ENCODE results near the gene URB1.

Gene URB1

DNA sequence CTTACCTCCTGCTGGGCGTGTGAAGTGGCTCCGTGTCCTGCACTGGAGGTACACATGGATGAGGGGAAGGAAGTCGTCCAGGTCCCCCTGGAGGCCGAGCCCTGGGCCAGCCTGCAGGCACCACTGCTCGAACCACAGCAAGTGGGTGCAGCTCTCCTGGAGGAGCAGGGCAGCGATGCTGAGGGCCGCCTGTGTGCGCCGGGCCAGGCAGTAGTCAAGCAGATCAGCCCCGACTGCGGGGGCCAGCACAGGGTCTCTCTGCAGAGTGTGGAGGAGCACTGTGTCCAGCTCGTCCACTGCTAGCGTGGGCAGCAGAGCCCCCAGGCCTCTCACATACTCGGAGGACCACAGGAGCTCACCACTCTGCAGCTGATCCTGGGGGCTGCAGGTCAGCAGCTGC lies 45.9 kb downstream of the URB1 start:
- H3K4me3 ChIP-seq (ENCODE audit: low read depth, low read length) = no peak overlapping the region

DNA sequence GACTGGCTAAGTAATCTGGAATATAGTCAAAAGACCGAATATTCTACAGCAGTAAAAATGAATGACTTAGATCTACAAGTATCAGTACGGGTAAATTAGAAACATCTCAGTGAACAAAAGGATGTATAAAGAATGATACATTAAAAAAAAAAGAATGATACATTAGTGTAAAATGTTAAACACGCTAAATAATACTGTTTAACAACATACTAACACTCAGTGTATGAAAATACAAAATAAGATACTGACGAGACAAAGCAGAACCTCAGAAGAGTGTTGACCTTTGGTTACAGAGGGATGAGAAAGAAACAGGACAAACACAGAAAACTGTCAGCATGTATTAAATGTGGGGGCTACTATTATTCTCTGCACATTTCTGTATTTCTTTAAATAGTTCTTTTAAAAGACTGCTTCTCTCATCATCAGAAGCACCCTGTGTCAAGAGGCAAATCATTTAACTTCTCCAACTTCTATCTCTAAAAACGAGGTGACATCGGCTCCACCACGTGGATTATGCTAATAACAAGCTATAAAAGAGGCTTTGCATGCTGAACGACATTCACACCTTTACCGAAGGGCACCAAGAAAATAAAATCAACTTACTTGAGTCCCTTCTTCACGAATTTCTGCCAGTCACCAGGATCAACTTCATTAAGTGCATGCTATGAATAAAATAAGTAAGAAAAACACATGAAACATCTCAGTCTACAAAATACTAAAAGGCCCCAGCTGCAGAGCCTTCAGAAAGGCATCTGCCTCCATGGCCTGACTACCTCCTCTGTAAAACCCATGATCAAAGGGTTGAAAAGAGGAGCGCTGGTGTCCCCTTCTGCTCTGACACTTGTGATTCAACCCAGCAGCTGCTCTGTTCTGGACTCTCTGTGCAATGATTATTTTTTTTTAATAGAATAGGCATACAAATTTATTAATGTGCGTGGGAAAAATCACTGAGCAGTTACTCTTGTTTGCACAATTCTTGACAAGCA lies 51.7 kb downstream of the URB1 start:
- no peak overlapping the region for H3K4me3 ChIP-seq (ENCODE audit: low read depth, low read length)

DNA sequence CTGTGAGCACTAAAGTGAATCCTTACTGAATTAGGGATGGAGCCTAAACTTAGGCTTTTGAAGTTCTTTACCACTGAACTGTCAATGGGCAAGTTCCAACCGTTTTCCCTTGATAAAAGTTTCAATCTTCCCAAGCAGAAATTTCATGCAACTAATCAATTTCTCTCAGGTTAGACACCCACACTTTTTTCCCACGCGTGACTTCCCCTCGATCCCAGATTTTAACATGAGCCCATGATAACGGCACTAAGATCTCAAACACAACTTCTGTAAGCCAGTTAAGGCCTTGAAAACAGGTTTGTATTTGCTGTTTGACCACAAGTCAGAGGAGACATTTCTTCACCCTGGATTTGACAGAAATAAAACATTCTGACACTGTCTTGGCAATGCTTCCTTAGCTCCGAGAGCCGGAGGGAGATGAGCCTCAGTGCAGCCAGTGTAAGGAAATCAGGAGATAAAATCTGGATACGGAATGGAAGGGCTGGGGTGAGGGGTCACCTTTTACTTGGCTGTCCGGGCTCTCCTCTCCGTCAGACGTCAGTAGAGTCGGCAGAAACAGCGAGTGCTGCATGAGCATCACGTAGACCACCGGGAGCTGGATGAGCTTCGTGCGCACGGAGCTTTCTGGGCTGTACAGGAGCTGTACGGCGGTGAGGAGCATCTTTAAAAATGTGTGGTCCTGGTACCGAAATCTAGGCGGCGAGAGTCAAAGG lies 54.4 kb downstream of the URB1 start:
- no peak overlapping the region for H3K4me3 ChIP-seq (ENCODE audit: low read depth, low read length)

DNA sequence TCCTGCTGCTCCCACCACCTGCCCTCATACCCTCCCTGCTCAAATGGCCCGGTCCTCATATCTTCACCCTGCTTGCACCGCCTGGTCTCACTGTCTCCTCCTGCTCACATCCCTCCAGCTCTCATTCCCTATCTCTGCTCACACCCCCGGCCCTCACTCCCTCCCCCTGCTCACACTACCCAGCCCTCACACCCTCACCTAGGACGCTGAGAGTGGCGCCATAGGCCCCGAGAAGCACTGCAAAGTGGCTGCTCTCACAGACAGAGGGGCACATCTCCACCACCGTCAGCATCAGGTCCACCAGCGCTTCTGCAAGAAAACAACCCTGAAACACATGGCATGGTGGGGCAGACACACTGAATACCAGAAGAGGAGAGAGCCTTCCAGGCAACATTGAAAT lies 55.6 kb downstream of the URB1 start:
- no peak overlapping the region for H3K4me3 ChIP-seq (ENCODE audit: low read depth, low read length)

DNA sequence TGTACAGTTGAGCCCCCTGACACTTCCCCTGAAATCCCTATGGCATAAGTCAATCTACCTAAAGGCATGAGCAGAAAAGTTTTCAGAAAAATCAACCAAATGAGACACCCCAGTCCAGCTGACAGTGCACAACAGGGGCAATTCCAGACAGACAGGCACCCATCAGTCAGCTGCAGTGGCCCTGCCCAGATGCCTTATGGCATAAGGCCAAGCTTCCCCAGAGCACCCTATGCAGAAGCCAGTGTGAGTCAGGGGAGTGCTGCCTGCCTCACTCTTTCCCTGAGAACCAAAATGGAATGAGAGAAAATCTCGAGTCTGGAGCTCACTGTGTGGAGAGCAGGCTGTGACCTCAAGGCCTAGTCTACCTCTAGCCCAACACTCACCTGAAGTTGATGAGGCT lies 56.1 kb downstream of the URB1 start:
- H3K4me3 ChIP-seq (ENCODE audit: low read depth, low read length) = no peak overlapping the region

DNA sequence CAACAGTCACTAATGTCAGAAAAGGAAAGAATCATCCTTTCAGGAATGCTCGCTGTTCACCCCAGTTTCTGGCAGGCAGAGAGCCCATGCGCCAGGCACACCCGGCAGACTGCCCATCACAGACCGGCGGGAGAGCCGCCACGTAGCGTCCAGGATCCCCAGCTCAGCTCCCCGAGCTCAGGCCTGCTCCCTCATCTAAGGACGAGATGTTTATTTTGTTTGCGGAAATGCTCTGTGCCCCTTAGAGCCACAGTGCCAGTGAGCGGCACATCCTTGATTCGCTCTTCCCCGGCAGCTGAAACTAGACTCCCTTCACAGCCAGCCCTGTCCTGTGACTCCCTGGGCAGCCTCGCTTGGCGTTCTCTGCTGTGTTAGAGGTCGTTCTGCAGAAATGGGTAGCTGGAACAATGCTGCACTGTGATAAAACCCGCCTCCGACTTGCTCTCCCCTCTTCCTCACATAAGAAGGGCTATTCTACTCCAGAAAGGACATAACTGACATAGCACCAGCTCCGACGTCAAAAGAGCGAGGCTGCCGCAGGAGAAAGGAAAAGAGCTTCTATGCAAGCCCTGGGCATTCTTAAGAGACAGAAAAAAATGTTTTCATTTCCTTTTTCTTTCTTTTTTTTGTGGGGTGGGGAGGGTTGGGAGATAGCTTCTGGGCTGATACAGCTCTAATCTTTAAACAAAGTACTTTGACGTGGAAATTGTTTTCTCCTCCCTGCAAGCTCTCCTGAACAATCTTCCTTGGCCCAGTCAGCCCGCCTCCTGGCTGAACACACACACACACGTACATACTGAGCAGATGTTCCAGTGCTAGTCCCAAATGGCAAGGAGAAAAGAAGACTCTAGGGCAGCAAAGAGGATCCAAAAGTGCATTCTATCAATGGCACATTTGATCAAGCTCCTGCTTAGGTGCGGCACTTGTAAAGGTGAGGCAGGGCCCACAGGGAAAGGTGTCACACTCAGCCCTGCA lies 56.9 kb downstream of the URB1 start:
- H3K4me3 ChIP-seq (ENCODE audit: low read depth, low read length) = no peak overlapping the region

DNA sequence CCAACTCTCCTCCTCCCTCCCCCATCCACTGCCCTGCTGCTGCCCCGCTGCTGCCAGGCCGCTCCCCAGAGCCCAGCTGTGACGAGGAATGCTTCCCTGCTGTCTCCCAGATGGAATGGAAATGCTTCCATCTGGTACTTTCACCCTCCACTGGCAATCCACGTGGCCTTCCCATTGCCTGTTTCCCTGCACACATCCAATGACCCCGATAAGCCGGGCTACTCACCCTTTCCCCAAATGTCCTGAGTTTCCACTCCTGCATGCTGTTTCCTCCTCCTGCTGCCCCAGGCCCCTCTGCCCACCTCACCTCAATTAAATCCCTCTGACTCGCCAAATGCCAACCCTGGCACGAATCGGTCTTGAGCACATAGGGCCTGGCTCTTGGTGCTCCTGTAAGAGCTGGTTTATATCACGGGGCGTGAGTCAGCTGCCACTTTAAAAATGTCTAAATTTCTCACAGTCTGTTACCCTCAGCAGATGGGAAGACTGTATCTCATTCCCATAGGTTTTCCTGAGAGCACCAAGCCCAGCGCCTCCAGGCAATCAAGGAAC lies 57.8 kb downstream of the URB1 start:
- H3K4me3 ChIP-seq (ENCODE audit: low read depth, low read length) = no peak overlapping the region

DNA sequence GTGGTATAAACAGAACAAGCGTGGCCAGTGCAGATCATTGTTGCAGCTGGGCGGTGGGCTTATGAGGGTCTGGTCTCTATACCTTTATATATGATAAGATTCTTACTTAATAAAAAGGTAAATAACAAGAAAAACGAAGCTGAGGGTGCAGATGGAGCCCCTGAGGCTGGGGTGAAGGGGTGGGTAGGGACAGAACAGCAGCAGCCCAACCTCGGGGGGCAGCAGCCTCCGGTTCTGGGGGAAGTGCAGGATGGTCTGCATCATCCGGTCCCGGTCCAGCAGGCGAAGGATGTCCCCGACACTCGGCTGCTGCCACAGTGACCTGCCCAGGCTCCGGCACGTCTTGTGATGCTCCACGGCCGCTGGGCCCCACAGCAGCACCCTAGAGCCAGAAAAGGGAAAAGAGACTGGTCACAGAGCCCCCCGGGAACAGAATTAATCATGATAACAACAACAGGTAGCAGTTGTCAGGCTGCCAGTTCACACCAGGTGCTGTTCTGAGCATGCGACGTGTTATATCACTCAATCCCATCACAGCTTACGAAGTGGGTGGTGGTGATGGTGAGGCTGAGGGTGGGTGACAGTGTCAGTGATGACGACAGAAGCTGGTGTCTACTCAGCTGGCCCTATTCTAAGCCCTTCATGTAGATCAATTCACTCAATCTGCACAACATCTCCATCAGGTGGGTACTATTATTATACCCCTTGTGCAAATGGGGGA lies 58.7 kb downstream of the URB1 start:
- H3K4me3 ChIP-seq (ENCODE audit: low read depth, low read length) = no peak overlapping the region

DNA sequence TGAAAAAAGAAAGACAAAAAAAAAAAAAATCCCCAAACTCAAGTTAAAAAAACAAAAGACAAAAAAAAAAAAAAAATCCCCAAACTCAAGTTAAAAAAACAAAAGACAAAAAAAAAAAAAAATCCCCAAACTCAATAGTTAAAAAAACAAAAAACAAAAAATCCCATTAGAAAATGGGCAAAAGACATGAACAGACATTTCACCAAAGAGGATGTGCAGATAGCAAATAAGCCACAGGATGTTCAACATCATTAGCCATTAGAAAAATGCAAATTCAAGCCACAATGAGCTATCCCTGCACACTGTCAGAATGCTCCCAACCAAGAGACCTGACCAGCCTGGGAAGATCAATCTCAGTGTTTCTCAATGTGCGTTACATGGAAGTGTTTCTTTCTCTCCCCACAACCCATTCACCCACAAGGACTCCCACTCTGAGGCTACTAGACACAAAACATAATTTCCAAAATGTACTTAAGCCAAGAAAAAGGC lies 60.3 kb downstream of the URB1 start:
- no peak overlapping the region for H3K4me3 ChIP-seq (ENCODE audit: low read depth, low read length)

DNA sequence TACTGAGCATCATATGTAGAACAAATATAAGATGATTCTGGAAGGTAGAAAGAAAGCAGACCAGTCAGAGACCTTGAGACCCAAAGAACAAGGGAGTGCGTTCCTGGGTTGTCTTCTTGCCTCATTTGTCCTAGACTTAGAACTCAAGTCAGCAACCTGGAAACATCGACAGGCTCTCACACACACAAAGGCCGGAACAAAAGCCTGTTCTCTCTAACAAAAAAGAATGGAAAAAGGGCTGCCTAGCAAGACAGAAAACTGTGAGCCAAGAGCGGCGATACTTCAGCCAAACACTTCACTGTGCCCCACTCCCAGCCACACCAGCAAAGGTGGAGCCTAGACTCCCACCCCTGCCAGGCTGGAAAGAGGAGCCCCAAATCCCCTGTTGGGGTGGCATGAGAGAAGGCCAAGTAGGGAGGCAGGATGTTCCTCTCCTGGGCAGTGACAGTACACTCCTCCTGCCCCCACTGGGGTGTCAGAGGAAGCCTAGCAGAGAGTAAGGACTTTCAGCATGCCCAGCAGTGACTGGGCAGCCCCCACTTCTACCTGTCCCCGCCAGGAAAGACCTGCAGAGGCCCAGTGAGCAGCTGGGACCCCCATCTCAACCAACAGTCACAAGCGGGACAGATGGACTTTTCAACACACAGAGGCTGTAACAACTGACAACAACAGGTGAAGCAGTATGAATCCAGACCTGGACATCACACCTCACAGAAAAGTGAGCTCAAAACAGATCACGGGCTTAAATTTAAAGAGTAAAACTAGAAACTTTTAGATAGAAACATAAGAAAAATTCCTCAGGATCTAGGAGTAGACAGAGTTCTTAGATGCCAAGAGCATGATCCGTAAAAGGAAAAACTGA lies 61.1 kb downstream of the URB1 start:
- H3K4me3 ChIP-seq (ENCODE audit: low read depth, low read length) = no peak overlapping the region

DNA sequence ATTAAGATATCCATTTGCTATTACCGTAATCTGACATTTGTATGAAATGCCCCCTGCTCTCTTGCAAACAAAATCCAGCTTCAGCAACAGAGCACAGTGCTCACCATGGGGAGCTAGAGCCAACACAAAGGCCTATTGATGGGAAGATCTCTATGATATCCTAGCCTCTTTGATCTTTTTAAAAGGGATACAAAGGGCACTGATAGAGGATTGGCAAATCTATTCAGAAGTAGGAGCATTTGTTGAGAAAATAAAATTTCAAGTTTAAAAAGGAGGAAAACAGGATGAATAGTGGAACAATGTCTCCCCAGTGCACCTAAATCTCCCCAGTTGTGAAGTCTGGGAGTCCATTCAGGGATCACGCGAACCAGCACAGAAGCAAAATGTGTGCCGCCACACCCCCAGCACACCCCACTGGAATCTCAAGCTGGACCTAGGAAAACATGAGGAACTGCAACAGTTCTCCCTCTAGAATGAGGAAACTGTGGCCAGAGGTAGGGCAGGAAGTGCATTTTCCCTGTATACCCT lies 62.0 kb downstream of the URB1 start:
- H3K4me3 ChIP-seq (ENCODE audit: low read depth, low read length) = no peak overlapping the region

DNA sequence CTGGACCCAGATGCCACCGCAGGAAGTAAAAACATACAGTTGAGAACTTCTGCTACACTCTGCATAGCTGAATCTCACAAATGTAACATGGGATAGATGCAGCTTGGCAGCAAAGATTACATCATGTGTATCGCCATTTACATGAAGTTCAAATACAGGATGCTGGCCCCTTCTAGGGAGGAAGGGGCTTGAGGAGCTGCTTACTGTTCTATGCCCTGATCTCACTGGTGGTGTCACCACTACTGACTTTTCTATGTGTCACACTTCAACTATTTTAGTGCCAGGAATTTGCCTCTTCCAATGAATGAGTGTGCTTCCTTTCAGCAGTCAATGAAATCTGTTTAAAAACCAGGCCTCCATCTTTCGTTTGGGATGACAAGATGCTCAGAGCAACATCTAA lies 63.0 kb downstream of the URB1 start:
- H3K4me3 ChIP-seq (ENCODE audit: low read depth, low read length) = no peak overlapping the region

DNA sequence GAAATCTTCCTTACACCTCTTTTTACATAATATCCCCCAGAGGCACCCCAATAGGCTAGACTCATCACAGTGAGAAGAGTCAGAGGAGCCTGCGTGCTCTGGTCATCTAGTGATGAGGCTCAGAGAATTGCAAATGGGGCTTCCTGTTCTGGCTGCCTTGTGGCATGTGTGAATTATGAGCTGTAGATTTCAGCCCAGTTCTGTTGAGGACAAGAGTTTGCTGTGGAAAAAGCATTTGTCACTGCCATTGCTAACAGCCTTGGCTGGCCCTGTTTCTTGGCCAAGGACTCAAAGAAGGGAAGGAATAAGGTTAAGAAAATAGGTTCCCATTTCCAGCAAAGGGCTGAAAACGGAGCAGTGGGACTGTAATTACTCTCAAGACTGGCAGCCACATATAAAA lies 63.5 kb downstream of the URB1 start:
- no peak overlapping the region for H3K4me3 ChIP-seq (ENCODE audit: low read depth, low read length)

DNA sequence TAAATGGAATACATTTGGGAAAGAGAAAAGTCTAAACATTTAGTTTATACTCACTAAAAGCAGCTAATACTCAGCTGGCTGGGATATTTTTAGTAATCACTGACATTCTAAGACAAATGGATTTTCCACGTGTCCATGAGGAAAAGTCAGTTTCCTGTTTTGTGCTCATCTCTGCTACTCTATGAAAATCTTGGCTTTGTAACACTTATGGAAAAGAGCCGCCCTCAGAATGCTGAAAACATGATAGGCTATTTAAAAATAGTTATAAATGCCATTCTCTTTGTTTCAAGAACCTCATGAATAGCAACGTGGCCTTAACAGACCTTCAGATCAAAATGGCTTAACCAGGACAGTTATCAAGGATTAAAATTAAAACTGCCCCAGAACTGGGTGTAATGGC lies 64.2 kb downstream of the URB1 start:
- H3K4me3 ChIP-seq (ENCODE audit: low read depth, low read length) = no peak overlapping the region

DNA sequence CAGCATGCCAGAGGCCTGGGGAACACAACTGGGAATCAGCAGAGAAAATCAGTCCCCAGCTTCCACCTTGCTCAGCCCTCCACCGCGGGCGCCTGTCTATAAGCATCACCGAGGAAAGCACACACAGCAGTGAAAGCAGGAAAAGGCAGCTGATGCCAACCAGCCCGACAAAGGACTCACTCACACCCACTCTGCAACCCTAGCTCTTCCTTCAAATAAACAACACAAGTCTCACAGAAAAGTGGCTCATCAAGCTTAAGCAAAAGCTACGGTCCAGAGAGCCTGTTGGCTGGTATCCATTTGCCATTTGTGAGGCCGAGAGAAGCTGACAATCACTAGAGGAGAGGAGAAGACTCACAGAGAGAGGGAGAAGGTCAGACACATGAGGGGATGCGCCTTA lies 67.1 kb downstream of the URB1 start:
- no peak overlapping the region for H3K4me3 ChIP-seq (ENCODE audit: low read depth, low read length)

DNA sequence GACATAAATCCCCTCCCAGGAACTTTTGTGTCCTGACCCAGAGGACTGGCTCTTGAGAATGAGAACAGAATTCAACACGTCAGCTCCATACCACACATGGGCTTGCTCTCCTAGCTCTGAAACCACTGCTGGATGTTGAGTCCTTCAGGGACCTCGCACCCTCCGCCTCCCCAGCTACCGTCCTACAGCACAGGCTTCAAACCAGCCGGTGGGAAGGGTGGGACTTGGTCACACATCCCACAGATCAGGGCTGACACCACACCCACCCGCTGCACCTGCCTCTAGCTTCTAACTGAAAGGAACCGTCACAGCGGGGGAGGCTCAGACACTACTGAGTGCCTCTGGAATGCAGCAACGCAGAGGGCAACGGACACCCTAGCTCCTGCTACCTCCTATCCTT lies 70.1 kb downstream of the URB1 start:
- H3K4me3 ChIP-seq (ENCODE audit: low read depth, low read length) = no peak overlapping the region

DNA sequence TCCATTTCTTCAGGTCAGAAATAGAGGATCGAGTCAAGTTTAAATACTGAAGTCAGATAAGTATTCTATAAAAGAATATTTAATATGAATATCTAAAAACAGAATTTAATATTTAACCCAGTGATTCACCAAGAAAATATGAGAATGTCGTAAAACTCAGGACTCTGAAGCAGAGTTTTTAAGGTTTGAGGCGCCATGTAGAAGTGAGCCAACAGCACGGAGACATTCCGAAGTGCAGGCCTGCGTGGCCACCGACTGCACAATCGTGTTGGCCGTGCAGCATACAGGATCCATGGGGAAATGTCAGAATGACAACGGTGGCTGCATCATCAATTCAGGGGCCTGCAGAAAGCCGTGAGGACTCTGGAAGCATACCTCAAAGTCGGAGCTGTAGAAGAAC lies 70.7 kb downstream of the URB1 start:
- no peak overlapping the region for H3K4me3 ChIP-seq (ENCODE audit: low read depth, low read length)

DNA sequence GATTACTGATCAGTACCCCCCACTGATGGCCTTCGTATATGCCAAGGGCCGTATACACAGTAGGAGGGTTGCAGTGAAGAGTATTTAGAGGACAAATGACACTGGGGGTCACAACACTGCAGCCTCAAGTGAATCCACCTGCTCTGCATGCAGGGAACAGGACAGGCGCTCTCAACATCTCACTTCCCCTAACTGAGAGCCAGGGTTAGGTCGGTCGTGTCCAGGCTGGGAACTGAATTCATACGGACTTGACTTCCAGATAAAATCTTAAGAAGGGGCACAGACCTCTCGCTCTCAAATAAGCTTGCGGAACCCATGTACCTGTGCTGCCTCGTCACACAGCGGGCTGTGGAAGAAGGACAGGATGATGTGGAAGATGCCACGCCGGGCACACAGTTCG lies 71.3 kb downstream of the URB1 start:
- no peak overlapping the region for H3K4me3 ChIP-seq (ENCODE audit: low read depth, low read length)

DNA sequence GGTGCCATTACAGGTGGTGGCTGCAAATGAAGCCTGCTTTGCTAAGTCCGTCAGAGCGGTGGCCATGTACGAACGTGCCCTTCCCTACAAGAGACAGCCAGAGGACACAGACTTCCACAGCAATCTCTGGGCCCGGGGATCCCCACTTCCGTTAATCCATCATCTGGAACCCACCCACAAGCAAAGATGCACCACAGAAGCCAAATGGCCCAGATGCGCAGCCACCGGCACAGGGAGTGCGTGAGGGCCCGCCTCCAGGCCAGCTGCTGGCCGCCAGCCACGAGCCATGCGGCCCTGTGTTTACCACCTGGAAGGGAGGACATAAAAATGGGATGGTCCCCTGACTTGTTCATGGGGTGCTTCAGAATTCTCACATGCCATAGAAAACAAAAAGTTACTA lies 72.1 kb downstream of the URB1 start:
- H3K4me3 ChIP-seq (ENCODE audit: low read depth, low read length) = no peak overlapping the region

Measured in iPS-11a (cell line).